HG03045 (cell line): ENCODE measurements around the gene GXYLT2.

Source experiments
- ATAC-seq: cut with Tn5 transposase; IDR thresholded peaks from one replicate; pipeline ENCODE4 v1.9.1; 2021; ENCODE audit warnings: mild to moderate bottlenecking, moderate library complexity; ENCODE audit not compliant: unreplicated experiment

The GXYLT2 gene, protein sequence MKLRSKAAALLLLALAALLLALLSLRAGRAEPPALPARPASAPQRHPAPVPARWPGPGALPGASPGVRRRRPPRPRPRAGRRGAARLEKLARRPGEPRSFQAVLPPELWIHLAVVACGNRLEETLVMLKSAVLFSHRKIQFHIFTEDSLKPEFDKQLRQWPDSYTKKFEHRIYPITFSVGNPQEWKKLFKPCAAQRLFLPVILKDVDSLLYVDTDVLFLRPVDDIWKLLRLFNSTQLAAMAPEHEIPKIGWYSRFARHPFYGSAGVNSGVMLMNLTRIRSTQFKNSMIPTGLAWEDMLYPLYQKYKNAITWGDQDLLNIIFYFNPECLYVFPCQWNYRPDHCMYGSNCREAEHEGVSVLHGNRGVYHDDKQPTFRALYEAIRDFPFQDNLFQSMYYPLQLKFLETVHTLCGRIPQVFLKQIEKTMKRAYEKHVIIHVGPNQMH

GRCh38 chr3:72887705-72888545 is at the start of gene GXYLT2:
TSS of gene GXYLT2 (plus strand) at chr3:72888046. CDS start at chr3:72888234, 188 bp downstream.
- ATAC-seq: no peak

DNA sequence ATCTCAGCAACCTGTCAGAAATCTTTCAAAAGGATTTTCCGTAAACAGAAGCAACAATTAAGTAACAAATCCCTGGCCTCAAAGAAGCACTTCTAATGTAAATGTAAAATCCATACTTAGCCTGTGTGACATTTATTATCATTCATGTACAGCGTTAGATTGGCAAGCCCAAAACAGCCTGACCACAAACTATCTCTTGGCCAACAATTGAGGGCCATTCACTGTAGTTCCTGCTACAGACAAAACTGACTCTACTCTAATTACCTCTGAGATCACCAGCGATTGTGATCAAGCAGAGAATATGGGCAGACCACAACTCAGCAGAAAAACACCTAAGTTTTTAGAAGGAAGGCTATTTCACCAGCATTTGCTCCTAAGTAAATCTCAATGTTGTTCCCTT is 48.8 kb upstream of the GXYLT2 start:
- no peak for ATAC-seq

- ATAC-seq: no peak
These were observed 43.3 kb upstream of the GXYLT2 start for GRCh38 chr3:72844436-72844993.

DNA sequence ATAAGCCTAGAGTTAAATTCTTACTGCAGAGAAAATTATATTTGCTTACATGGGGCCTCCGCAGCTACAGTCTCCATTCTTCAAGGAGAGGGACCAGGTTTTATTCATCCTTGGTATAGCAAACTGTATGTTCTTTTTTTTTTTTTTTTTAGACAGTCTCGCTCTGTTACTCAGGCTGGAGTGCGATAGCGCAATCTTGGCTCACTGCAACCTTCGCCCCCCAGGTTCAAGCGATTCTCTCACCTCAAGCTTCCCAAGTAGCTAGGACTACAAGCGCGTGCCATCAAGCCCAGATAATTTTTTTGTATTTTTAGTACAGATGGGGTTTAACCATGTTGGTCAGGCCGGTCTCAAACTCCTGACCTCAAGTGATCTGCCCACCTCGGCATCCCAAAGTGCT is 41.7 kb upstream of the GXYLT2 start:
- no peak for ATAC-seq

DNA sequence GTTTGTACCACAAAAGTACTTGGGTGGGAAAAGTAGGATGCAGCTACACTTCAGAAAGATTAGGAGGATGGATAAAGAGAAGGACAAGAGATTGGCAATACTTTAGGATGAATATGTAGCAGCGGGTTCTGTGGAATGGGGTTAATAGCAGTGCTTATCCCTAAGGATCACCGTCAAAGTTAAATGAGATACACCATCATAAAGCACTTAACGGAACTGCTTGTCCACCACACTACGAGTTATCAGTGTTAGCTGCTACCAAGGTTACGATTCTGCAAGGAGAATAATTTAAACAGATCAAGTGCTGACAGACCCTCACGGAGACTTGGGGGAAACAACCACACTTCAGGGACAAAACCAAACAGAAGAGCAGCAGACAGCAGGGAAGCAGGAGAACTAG is 40.6 kb upstream of the GXYLT2 start:
- ATAC-seq: no peak

- peak; percentile 98 for ATAC-seq
These were observed 39.8 kb upstream of the GXYLT2 start, which contains the start of gene SHQ1 for GRCh38 chr3:72847751-72848702. TSS of gene SHQ1 (minus strand) at chr3:72848445. CDS start at chr3:72848340, 105 bp downstream.

- ATAC-seq: peak; percentile 39
These were observed 39.2 kb upstream of the GXYLT2 start for GRCh38 chr3:72848703-72849081.

GRCh38 chr3:72855001-72855400 is 32.8 kb upstream of the GXYLT2 start:
- ATAC-seq: no peak

DNA sequence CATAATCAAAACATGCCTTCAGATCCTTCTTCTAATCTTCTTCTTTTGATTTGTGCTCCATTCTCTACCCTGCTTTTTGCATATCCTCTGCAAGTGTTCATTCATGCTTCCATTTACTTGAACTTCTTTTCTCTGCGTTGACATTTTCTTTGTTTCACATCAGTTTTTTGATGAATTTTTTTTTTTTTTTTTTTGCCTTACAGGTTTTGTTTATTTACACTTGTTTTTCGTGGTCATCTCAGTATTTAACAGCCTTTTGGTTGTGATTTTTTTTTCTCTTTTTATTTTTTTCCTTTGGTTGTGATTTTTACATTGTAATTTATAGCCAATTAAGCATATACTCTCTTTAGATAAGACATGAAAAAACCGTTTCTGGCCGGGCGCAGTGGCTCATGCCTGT is 27.8 kb upstream of the GXYLT2 start:
- ATAC-seq: no peak

DNA sequence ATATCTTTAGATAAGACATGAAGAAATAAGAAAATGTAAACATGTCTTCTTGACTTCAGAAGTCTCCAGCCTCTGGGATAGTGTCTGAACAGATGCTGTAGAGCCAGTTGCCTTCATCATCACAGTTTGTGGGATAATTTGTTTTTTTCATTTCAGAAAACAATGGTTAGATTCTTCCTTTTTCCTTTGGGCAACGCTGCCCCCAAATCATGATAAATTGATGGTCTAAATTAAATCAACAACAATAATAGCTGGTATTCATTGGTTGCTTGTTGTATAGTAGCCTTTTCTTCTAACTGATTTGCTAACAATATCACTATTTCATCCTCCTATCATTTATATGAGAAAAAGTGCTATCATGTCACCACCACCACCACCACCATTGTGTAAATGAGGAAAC is 27.0 kb upstream of the GXYLT2 start:
- ATAC-seq: no peak

GRCh38 chr3:72862314-72863090 is 25.3 kb upstream of the GXYLT2 start:
- ATAC-seq: no peak

DNA sequence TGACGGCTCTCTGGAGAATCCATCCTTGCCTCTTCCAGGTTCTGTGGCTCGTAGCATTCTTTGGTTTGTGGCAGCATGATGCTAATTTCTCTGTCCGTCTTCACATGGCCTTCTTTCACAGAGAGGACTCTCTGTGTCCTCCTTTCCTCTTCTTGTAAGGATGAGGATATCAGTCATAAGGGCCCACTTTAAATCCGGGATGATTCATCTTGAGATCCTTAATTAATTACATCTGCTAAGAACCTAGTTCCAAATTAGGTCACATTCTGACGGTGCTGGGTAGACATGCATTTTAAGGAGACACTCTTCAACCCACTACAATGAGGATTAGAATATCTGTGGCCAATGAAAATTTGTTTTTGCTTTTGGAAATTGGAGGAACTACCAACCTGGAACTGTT is 15.7 kb upstream of the GXYLT2 start:
- ATAC-seq: no peak

GRCh38 chr3:72887343-72887704 is 522 bp upstream of the GXYLT2 start:
- no peak for ATAC-seq

DNA sequence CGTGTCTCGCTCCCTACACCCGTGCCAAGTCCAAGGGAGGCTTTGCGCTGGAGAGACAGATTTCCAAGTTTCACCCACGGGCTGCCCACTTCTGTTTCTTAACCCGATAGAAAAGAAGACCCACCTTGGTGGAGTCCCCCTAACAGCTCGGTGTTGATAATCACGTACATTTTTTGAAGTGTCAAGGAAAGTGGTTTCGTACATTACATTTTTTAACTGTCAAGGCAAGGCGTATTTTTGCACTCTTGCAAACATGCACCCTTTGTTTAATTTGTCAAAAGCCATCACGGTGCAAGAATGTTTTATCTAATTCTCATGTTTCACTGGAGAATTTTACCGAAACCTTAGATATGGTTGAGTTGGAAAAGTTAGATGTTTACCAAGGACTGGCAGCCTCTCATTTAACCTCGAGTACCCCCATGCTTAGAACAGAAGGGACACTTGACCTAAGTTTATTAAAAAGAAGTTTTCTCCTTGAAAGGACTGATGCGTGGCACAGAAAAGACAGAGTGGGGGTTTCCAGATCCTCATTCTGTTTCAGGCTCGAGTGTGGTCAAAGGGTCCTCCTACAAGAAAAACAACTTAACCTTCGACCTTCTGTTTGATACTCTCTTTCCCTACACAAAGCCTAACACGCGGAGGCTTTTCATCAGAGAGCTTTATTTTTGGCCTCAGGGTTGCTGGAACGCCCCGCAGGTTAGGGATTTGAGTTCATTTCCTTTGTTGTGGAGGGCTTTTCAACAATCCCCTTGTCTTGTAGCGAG is 882 bp downstream of the GXYLT2 start:
- no peak for ATAC-seq

DNA sequence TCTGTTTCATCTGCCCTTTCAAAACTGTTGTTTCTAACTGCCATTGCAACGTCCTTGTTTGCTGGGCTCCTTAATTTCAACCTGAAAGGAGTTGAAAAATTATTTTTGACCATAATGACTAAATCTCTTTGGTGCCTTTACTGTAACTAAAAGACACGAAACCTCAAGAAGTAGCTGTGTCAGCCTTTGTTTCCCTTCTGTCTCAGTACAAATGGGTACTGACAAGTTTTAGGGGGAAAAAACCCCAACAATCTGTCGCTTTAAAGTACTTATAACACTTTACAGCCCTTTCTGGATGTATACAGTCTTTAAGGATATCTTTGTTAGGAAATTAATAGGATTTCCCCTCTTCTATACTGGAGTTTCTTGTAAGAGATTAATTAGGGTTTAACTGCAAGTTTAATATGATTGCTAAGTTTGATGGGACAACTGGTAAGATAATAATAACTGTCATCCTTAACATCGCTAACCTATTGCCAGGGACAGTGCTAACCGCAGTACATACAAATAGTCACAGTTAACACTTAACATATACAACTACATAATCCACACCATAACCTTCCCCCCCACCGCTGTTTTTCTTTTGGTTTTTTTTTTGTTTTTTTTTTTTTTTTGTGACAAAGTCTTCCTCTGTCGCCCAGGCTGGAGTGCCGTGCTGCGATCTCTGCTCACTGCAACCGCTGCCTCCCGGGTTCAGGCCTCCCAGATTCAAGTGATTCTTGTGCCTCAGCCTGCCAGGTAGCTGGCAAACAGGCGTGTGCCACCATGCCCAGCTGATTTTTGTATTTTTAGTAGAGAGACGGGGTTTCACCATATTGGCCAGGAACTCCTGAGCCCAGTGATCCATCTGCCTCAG is 1.7 kb downstream of the GXYLT2 start:
- no peak for ATAC-seq

- ATAC-seq: no peak
These were observed 2.5 kb downstream of the GXYLT2 start for GRCh38 chr3:72890166-72890925.
